OCI-LY3 (cell line): ENCODE measurements around the gene MIER2.

ENCODE experiments used
- H2AFZ ChIP-seq: fragments of 200-600, 300-600 bp; shearing (Covaris generic); 2 replicates; pipeline ENCODE4 v1.6.0; 2014; ENCODE audit warnings: antibody characterized with exemption, low read depth, low read length
- H3K27ac ChIP-seq: fragments of 200-600, 300-600 bp; sonication (generic); 2 replicates; pipeline ENCODE4 v1.5.1; 2014; ENCODE audit warnings: mild to moderate bottlenecking, low read length, moderate library complexity, mixed read lengths
- H3K27me3 ChIP-seq: fragments of 200-600, 300-600 bp; sonication (generic); 2 replicates; pipeline ENCODE4 v1.6.1; 2014; ENCODE audit warnings: low read depth, low read length, mixed read lengths
- H3K36me3 ChIP-seq: fragments of 200-600, 300-600 bp; sonication (generic); replicated peaks from 2 replicates; pipeline ENCODE3; 2014; ENCODE audit warnings: low read depth, low read length, mixed read lengths
- H3K4me1 ChIP-seq: fragments of 300-600, 200-600 bp; sonication (generic); 2 replicates; pipeline ENCODE4 v1.6.1; 2014; ENCODE audit warnings: low read length, mixed read lengths
- H3K4me2 ChIP-seq: fragments of 200-600, 300-600 bp; sonication (generic); 2 replicates; pipeline ENCODE4 v1.6.1; 2014; ENCODE audit warnings: low read length, mixed read lengths
- H3K4me3 ChIP-seq: fragments of 300-600, 200-600 bp; sonication (generic); 2 replicates; pipeline ENCODE4 v1.5.1; 2014; ENCODE audit warnings: antibody characterized with exemption, mild to moderate bottlenecking, low read length, moderate library complexity
- H3K79me2 ChIP-seq: fragments of 300-600, 200-600 bp; shearing (Covaris generic); 2 replicates; pipeline ENCODE4 v1.6.1; 2014; ENCODE audit warnings: mild to moderate bottlenecking, low read length, mixed read lengths
- H3K9ac ChIP-seq: fragments of 300-600, 200-600 bp; shearing (Covaris generic); 2 replicates; pipeline ENCODE4 v1.6.0; 2014; ENCODE audit warnings: mild to moderate bottlenecking, low read length, moderate library complexity
- H3K9me3 ChIP-seq: fragments of 200-600, 300-600 bp; shearing (Covaris generic); 2 replicates; pipeline ENCODE4 v1.6.1; 2014; ENCODE audit warnings: low read length, mixed read lengths; ENCODE audit not compliant: insufficient read depth
- H4K20me1 ChIP-seq: fragments of 200-600, 300-600 bp; sonication (generic); 2 replicates; pipeline ENCODE4 v1.6.1; 2016; ENCODE audit warnings: low read length, mixed read lengths; ENCODE audit not compliant: insufficient read depth
- EZH2phosphoT487 ChIP-seq: fragments of 200-600 bp; shearing (Covaris generic); IDR thresholded peaks from 2 replicates; pipeline ENCODE4 v1.6.1; 2018; ENCODE audit warnings: antibody characterized with exemption, mixed run types, low read depth
- TF ChIP-seq, protein P1 (sequence below): fragments of 200-600, 300-600 bp; sonication (generic); IDR thresholded peaks from 2 replicates; pipeline ENCODE4 v1.5.1; 2014; ENCODE audit warnings: antibody characterized with exemption, low read length, low read depth

The MIER2 gene

DNA sequence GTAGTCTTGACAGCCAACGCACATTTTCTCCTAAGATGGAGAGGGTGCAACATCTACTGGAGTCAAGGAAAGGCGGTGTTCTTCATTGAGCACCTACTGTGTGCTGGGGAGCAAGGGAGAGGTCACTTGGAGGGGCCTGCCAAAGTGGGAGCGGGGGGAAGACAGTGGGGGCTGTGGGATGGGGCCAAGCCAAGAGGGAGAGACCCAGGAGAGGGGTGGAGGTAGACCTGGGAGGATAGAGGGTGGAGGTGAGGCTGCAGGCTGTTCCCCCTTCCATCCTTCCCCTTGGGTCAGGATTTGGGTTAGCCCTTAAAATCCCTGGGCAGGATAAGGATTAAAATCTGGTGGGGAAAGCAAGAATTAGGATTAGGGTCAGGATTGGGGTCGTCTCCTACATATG, 51.6 kb downstream of the MIER2 start:
- no peaks in the 10 kb centered on the region for H3K79me2 ChIP-seq
- H3K27me3 ChIP-seq, result no peaks in the 10 kb centered on the region
- H4K20me1 ChIP-seq, result no peaks in the 10 kb centered on the region
- H3K4me1 ChIP-seq, result no peaks in the 10 kb centered on the region
- no peaks in the 10 kb centered on the region for H3K9me3 ChIP-seq
- H3K4me2 ChIP-seq, result no peak overlapping the region
- no peak overlapping the region for H2AFZ ChIP-seq
- no peak for TF ChIP-seq EZH2phosphoT487
- TF ChIP-seq, protein P1, sequence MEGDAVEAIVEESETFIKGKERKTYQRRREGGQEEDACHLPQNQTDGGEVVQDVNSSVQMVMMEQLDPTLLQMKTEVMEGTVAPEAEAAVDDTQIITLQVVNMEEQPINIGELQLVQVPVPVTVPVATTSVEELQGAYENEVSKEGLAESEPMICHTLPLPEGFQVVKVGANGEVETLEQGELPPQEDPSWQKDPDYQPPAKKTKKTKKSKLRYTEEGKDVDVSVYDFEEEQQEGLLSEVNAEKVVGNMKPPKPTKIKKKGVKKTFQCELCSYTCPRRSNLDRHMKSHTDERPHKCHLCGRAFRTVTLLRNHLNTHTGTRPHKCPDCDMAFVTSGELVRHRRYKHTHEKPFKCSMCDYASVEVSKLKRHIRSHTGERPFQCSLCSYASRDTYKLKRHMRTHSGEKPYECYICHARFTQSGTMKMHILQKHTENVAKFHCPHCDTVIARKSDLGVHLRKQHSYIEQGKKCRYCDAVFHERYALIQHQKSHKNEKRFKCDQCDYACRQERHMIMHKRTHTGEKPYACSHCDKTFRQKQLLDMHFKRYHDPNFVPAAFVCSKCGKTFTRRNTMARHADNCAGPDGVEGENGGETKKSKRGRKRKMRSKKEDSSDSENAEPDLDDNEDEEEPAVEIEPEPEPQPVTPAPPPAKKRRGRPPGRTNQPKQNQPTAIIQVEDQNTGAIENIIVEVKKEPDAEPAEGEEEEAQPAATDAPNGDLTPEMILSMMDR, result no peak
- H3K4me3 ChIP-seq, result no peak overlapping the region
- no peak overlapping the region for H3K27ac ChIP-seq
- H3K9ac ChIP-seq, result no peak overlapping the region
- no peaks in the 10 kb centered on the region for H3K36me3 ChIP-seq

DNA sequence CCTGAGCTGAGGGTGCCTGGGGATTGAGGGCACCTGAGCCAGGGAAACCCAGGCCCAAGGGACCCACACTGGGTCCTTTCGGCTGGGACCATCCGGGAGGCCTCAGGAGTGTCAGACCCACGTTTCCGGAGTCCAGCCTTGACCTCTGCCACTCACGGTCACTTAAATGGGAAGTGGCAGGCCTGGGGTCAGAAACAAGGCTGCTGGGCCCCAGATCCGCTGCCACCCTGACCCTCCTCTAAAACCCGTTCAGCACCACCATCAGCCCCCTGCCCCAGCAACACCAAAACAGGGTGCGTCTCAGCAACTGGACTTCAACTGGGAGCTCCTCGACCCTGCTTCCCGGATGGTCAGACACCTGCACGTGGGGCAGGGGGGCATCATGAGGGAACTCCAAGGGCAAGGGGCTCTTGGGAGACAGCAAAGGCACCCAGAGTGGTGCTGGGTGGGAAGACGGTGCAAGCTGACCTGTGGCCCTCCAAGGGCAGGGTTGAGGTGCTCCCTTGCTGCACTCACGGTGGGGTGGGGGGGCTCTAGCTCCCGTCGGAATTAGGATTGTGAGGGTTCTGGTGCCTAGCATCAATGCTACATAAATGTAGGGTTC, 52.2 kb downstream of the MIER2 start:
- Histone ChIP-seq H3K79me2 (no peaks in the 10 kb centered on the region), H3K4me1 (no peaks in the 10 kb centered on the region), H3K4me3 (no peak overlapping the region), H3K27me3 (no peaks in the 10 kb centered on the region), H4K20me1 (no peaks in the 10 kb centered on the region), H2AFZ (no peak overlapping the region), H3K36me3 (no peaks in the 10 kb centered on the region), H3K4me2 (no peak overlapping the region), H3K9me3 (no peaks in the 10 kb centered on the region), H3K9ac (no peak overlapping the region), H3K27ac (no peak overlapping the region)
- TF ChIP-seq, protein P1, result no peak
- no peak for TF ChIP-seq EZH2phosphoT487

DNA sequence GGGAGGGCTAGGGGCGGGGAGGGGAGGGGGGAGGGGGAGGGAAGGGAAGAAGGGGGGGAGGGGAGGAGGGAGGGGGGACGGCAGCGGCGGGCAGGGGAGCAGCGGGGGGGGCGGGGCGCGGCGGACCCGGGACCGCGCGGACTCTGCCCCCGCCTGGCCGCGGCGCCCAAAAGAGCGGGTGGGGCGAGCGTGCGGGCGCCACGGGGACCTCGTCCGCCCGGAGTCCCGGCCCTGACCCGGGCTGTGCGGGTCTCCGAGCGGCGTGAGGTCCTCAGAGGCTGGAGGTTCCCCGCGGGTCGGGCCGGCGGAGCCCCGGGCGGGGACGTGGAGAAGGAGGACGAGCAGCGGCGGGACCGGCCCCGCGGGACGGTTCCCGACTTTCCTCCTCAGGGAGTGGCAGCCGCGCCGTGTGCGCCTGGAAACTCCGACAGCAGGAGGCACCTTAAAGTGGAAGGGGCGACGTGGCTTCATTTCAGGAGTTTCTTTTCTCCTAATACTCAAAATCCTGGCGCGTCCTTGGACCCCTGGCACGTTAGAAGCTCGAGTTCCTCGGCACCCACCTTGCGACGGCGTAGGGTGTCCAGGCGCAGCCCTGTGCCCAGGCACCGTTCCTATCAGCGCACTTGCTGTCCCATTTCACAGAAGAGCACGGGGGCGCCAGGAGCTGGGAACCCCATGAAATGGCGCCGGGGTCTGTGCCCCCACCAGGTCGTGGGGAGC, 52.9 kb downstream of the MIER2 start:
- TF ChIP-seq EZH2phosphoT487, result no peak
- TF ChIP-seq, protein P1, result no peak
- H4K20me1 ChIP-seq, result no peaks in the 10 kb centered on the region
- no peaks in the 10 kb centered on the region for H3K27me3 ChIP-seq
- H3K79me2 ChIP-seq, result no peaks in the 10 kb centered on the region
- H3K27ac ChIP-seq, result no peak overlapping the region
- H3K9me3 ChIP-seq, result no peaks in the 10 kb centered on the region
- no peaks in the 10 kb centered on the region for H3K36me3 ChIP-seq
- no peak overlapping the region for H3K9ac ChIP-seq
- no peak overlapping the region for H3K4me3 ChIP-seq
- H3K4me2 ChIP-seq, result no peak overlapping the region
- H3K4me1 ChIP-seq, result no peaks in the 10 kb centered on the region
- H2AFZ ChIP-seq, result no peak overlapping the region

DNA sequence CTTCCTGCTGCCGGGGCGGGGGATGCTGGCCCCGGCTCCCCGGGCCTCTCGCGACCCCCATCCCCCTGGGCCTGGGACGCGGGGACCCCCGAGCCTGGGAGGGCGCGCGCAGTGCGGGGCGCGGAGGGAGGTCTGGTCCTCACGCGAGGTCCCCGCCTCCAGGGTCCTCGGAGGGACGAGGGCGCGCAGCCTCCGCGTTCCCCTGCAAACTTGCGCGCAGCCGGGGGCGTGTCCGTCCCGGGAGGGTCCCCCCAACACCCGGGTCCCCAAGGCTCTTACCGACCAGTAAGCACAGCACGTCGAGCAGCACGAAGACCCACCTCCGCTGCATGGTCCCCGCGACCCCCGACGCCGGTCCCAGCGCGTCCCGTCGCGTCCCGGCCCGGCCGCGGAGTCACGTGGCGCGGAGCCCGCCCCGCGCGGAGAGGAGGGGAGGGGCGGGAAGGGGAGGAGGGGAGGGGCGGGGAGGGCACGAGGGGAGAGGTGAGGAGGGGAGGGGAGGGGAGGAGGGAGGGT, 53.5 kb downstream of the MIER2 start, which contains the start of gene PLPP2:
Gene PLPP2 (minus strand): TSS at position 398 of the 516 bp plus-strand sequence. CDS start 67 bp downstream, at position 331.
- no peak within 1 kb of the TSS for H3K9ac ChIP-seq
- no peak for TF ChIP-seq EZH2phosphoT487
- TF ChIP-seq, protein P1, result no peak
- H3K4me1 ChIP-seq, result no peaks in the 10 kb centered on the region

More for the DNA sequence above, 53.5 kb downstream of the MIER2 start, which contains the start of gene PLPP2:
- Histone ChIP-seq H2AFZ (no peak within 1 kb of the TSS), H3K4me3 (no peak within 1 kb of the TSS), H3K4me2 (no peak within 1 kb of the TSS), H3K27me3 (no peaks in the 10 kb centered on the region), H3K27ac (no peak within 1 kb of the TSS), H3K79me2 (no peaks in the 10 kb centered on the region), H3K9me3 (no peaks in the 10 kb centered on the region), H4K20me1 (no peaks in the 10 kb centered on the region), H3K36me3 (no peaks in the 10 kb centered on the region)
